LNCAP (cell line): ENCODE results near the gene QSOX2.

Source experiments
- CTCF ChIP-seq: fragments of 450-650 bp; IDR thresholded peaks from 2 replicates; pipeline ENCODE4 v1.5.1; 2017; ENCODE audit warnings: mild to moderate bottlenecking

The QSOX2 gene

GRCh38 chr9:136192289-136193126 lies 53.1 kb downstream of the QSOX2 start:
- TF ChIP-seq CTCF: no peak

GRCh38 chr9:136191960-136192286 lies 53.7 kb downstream of the QSOX2 start:
- no peak for TF ChIP-seq CTCF

- TF ChIP-seq CTCF: no peak
Measured at GRCh38 chr9:136191099-136191959, 54.3 kb downstream of the QSOX2 start.

GRCh38 chr9:136190656-136191055 lies 55.0 kb downstream of the QSOX2 start:
- no peak for TF ChIP-seq CTCF

GRCh38 chr9:136190237-136190601 lies 55.4 kb downstream of the QSOX2 start:
- no peak for TF ChIP-seq CTCF

GRCh38 chr9:136189394-136190236 lies 56.0 kb downstream of the QSOX2 start:
- TF ChIP-seq CTCF: no peak
